HG03175 (cell line): ENCODE data around the gene TBC1D8.

ENCODE experiments used
- ATAC-seq: cut with Tn5 transposase; IDR thresholded peaks from one replicate; pipeline ENCODE4 v1.9.1; 2021; ENCODE audit warnings: mild to moderate bottlenecking, moderate library complexity; ENCODE audit not compliant: unreplicated experiment

TBC1D8 gene

DNA sequence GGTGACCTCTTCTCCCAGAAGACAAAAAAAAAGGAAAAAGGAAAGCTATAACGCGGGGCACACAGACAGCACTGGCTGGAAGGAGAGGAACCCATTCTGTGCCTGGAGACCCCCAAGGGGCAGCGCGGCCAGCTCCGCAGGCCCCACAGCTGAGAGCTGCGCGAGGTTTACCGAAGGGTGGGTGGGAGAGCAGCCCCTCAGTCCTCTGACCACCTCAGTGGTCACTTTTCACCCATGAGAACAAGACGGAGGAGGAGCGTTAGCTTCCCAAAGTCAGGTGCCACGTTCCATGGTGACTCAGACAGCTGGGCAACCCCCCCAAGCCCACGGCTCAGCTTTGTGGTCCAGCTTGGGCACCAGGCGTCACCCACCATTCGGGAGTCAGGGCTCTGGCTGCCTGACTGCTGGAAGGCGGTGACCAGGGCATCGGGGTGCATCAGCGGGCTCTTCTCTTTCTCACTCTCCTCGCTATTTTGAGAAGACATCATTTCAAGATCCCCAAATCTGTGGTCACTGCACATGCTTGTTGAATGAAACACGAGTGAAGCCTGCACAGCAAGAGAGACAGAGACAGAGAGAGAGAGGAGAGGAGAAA lies 113.9 kb downstream of the TBC1D8 start:
- no peak for ATAC-seq

DNA sequence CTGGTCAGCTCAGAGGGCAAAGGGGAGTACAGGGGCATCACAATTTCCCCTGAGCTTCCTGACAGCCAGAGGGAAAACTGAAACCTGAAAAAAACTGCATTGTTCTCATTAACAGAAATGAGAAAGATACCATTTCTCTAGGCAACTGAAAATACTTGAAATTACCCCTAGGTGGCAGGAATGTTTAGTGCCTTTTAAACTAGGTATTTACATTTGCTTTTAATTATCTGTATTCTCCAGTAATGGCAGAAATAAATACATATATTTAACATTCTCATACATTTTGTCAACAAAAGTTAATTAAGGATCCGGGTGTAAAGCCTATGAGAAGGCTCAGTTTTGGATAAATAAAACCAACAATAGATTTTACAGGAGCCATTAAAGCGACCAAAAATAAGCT lies 114.6 kb downstream of the TBC1D8 start:
- no peak for ATAC-seq

DNA sequence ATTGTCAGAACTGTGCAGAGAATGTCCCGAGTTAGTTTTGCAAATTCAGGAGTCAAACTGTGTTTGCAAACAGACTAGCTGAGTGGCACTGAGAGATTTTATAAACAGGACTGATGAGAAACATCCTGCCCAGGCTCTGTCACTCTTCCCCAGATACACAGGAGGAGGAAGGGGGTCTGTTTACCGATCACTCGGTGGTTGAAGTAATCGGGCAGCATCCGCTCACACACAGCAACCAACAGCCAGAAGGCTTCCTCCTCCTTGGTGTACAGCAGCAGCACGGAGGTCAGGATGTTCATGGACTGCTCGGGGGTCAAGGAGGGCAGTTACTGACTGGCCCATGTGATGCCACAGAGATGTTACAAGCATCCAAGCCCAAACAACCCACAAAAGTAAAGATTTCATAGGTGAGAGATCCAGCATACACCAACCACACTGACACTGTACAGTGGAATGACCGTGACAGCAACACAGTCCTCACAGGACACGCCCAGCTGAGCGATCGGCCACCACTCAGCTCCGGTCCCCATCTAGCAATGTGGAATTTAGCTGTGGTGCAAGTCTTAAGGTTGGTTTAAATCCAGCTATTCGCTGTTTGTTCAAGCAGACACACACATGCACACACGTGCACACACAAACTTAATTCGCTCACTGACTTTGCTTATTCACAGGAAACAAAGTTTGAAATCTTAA lies 119.0 kb downstream of the TBC1D8 start:
- ATAC-seq, result no peak

DNA sequence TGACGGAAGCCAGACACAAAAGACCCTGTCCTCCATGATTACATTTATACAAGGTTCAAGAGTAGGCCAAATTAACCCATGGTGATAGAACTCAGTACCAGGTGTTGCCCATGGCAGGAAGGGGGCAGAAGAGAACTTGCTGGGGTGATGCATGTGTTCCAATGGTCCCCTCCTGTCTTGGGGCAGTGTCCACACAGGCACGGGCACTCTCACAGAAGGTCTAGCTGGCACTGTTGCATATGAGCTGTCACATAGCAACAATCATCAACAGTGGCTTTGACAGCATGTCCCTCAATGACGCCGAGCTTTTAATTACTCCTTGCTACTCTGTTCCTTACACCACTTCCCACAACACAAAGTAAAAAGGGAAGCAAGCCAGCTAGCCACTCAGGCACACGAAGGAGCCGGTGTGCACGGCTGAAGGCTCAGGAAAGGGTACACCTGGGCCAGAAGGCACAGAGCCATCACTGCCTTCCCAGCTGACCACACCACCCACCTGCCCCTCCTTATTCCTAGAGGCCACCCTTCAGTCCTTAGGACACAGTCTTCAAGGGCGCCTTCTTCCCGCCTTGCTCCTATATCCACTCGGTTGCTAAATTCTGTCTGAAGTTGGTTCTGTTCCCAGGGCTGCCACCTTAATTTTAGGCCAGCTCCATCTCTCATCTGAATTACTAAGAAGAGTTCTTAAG lies 120.2 kb downstream of the TBC1D8 start:
- no peak for ATAC-seq

DNA sequence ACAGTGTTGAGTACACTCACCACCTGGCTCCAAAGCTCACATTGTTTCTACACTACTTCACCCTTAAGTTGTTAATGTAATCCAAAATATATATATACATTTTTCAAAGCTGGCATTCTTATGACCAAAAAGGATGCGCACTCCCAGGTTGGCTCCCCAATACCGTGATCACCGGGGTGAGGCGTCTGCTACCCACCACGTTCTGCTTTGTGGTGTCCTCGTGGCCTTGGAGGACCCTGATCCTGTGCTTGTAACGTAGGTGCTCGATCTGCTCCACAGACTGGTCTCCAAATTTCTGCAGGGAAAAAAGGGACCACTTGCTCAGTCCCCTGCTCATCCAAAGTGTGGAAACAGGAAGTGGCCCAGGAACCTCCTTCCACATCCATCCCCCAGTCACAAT lies 123.3 kb downstream of the TBC1D8 start:
- no peak for ATAC-seq

DNA sequence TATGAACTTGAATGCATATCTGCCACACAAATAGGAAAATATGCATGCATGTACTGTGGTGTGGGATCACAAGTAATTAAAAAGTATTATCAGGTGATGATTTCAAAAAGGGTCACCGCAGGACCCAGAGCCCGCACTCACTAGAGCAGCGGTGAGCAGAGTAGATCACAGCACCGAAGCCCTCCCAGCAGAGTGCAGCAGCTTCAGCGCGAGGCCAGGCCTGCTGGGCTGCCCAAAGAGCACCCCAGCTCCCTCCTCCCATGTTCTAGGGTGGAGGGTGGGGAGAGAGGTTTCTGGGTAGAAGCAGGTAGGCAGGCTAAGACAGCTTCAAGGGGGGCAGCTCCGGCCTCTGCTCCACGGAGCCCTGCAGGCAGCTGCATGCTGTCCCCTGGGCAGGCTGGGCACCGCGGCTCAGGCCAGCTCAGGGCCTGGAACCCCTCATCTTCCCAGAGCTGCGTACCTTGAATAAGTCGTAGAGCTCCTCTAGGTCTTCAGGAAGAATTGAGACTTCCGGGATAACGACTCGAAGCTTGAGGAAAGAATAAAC lies 124.2 kb downstream of the TBC1D8 start:
- ATAC-seq, result no peak

DNA sequence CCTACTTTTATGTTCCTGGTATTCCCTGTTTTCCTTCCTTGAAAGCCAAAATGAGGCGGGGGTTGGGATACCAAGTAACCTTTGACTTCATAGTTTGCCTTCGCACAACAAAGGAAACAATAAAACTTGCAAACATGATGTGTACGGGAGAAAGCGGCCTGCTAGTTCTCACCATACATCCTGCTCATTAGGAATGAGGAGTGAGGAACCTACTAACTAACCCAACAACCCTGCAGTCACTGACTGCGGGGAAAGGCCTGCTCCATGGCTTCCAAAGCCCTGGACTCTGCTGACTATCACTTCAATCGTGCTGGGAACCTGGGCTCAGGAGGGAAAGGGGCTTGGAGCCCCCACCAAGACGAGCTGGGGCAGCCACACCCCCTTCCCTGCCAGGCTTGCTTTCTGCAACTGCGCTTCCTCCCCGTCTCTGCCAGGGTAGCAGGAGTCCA lies 124.9 kb downstream of the TBC1D8 start:
- no peak for ATAC-seq

DNA sequence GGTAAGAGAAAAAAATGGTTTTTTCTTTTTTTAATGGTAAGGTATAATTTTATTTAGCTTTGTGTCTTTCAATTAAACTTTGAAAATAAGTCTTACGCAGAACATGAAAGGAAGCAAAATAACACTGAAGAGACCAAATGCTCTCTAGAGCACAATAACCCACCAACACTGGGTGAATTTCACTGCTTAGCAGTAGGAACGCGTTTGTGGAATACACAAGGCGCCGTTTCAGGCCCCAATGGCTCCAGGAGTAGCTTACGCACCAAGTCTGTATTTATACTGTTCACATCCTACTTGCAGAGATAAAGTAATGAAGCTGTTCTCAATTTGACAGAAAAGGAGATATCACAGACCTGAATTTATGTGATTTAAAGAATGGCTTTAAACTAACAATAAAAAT lies 125.6 kb downstream of the TBC1D8 start:
- ATAC-seq, result no peak

DNA sequence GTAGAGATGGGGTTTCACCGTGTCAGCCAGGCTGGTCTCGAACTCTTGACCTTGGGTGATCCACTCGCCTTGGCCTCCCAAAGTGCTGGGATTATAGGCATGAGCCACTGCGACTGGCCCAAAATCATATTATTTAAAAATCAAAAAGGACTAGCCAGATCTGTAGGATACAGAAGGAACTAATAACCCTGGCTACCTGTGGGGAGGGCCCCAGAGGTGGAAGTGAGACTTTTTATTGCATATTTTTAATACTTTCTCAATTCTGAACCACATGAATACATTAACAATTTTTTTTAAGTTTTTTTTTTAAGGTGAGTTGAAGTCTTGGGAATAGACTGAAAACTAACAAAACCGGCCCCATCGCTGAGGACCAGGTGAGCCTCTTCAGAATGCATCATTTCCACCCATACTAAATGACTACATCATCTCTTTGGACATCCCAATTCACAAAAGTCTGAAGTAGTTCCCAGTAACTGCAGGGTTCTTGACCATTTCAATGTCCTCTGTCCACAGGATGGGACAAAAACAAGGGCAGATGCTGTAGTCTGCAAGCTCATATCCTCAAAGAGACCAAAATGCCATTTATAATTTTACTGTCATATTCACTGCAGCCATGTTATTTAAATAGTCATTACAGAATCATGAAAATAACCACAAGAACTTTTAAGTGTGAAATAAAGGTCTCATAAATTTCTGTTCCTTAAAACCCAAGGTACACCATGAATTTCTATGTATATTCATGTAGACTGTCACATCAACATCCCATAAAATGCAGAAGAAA lies 127.7 kb downstream of the TBC1D8 start:
- no peak for ATAC-seq

DNA sequence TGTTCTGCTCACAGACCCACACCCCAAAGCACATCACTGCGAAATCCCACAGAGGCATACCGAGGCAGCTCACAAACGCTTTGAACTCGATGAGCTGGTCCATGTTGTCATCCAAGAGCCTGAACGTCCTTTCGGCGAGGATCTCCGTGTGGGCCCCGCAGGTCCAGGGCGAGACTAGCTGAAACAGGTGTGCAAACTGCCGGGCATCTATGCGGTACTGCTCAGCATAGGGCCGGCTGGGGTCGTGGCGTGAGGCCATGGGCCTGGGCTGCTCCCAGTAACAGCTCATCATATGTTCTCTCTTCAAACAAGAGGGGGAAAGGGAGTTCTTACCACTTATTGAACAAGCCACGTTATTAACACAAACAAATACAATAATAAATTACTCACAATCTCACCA lies 129.0 kb downstream of the TBC1D8 start:
- no peak for ATAC-seq

DNA sequence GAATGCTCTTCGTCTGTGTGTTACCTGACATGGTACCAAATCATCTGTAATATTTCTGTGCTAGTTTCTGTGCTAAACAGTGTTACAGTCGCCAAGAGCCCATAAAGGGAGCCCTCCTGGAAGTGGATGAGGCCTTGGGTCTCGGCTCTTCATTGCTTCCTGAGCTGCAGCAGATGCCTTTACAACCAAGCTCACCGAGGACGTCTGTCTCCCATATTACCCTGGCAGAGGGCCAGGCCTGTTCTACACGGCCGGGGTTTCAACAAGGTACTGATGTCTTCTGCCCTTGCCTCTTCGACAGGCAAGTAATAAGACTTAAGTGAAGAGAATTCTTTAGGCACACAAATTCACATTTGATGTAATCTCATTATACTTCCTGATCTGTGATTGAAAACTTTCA lies 132.2 kb downstream of the TBC1D8 start:
- ATAC-seq, result no peak

DNA sequence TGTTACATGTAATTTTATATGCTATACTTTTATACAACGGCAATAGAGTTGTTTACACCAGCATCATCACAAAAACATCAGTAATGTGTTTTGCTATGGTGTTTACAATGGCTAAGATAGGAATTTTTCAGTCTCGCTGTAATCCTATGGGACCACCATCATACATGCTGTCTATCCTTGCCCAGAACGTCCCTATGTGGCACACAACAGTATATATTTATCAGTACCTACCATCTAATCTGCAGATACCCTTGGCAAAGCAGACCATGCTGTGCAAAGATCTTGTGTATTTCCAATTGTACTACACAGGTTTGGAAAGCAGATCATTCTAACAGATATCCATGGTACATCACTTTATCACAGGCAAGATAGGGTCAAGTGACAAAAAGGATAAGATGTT lies 133.8 kb downstream of the TBC1D8 start:
- no peak for ATAC-seq

DNA sequence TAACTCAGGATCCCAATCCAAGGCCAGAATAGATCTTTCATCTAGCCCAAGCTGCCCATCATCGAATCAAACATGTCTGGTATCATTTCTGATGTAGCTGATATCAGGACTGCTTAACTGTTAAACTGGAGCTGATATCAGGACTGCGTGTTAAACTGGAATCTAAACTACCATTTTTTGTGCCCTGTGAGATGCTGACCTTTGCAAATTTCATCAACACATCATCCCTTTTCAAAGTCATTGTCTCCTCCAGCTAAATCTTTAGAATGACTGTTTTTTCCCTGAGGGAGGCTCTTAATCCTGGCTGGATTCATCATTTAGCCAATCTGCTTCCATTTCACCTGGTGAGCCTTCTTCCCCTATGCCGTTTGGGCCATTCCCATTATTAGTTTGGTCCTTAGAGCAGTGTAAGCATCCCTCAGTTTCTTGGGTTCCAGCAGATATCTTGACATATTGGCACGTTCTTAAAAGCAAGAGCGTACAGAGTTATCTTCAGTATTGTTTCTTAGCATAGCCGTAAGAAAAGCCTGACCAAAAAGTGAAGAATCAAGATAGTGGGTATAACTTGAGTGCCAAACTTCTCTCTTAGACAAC lies 136.8 kb downstream of the TBC1D8 start:
- ATAC-seq, result no peak

DNA sequence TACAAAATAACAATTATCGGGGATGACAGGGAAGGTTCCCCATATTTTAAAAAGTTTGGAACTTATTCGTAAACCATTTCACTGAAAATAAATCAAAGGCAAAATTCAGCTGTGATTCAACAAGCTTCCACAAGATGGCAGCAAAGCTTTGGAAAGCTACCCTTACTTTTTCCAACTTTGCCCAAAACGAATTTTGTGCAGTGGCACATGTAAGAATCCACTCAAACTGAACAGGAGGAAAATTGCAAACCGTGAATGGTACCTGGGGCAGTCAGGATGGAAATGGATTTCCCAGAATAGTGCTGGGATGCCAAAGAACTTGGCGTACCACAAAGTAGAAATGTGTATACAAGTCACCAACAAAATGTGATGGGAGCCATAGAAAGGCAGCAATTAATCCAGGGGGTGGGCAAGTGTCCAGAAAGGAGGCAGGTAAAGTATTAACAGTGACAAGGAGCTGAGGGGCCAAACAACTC lies 138.4 kb downstream of the TBC1D8 start:
- no peak for ATAC-seq

DNA sequence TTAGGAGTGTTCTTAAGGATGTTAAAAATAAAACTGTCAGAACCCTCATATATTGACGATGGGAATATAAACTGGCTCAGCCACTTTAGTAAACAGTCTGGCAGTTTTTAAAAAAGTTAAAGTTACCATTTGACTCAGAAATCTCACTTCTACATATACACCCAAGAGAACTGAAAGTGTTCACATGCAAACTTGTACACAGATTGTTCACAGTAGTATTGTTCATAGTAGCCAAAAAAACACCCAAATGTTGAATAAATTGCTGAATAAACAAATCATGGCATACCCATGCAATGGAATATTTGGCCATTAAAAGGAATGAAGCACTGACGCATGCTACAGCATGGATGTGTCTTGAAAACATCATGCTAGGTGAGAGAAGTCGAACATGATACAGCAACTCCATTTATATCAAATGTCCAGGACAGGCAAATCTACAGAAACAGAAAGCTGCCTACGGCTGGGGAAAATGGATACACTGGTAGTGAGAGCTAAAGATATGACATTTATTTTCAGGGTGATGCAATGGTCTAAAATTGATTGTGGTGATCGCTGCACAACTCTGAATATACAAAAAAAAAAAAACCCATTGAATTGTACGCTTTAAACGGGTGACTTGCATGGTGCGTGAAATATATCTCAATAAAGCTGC lies 139.0 kb downstream of the TBC1D8 start:
- peak; percentile 70 for ATAC-seq

DNA sequence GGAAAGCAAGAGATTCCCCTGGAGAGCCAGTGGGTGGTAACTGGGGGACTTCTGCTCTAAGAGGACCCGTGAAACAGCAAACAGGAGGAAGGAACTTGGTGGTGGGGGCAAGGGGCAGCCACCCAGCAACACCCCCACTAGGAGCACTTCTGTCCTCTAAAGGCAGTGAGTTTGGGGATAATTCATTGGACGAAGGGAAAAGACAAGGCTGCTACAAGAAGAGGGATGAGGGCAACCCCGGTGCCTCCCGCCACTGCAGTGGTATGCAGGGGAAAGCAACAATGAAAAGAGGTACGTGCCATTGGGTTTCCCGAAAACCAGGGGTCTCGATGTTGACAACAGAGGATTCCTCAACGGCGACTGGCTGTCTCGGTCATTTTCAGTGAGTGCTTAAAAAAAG lies 140.0 kb downstream of the TBC1D8 start:
- no peak for ATAC-seq

DNA sequence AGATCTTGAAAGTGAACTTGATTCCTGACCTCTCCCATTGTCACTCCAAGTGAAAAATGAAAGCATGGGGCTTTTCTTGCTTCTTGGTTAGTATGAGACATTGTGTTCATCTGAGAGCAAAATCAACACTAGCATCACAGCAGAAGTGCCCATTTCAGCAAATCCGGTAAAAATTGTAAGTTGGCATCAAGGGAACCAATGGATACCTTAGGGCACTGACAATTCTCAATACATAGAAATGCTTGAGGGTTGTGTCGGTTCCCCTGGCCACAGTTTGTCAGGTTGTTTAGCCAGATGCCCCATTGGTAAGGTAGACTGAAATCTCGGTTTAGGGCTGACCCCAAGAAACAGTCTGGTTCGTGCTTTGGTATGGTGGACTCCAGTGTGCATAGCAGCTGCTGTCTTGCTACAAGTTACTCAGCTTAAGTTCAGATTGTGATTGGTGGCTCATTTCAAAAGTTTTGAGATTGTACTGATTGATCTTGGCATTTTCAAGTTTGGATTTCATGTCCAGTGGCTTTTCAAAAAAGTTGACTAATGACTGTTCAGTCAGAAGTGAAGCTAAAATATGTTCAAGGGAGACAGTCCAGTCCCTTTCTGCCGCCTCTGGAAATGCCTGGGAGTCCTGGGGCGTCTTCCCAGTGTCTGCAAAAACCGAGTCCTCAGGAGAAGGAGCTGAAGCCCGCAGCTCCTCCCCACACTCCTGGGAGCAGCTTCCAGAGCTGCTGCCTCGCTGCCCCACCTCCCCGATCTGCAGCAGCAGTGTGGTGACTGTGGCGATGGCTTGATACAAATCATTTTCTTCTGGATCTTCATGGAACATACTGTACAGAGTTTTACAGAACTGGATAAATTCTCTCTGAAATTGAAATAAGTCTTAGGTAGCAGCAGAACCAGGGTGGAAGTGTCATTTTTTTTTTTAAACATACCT lies 143.5 kb downstream of the TBC1D8 start:
- no peak for ATAC-seq

DNA sequence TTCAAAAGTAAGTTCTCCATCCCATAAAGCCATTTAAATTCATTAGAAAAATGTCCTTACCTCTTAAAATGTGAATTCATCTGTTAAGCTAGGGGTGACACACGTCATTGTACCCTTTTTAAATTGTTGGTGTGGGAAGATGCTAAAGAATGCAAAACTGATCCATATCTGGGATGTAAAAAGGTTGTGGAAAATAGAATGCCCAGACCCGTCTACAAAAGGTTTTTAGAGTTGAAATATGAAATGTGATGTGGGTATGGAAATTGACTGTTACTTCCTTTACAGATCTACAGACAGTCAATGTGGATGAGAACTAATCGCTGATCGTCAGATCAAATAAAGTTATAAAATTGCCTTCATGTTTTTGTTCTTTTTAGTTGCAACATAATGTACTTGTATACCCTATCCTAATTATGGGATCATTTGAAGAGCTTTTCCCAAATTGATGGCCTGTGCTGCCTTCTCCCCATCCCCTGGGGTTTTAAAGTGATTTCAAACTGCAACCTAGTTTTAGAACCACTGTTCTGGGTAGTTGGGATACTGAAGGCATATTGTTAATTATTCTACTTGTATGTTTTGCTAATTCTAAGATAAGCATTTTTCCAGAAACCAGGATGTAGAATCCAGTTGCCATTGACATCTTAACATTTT lies 145.0 kb downstream of the TBC1D8 start:
- no peak for ATAC-seq
